Liver (tissue), 3 donors: ENCODE data around the gene CSRP1.

ENCODE experiments used
- CTCF ChIP-seq: fragments of 150-350 bp; IDR thresholded peaks from 2 replicates; pipeline ENCODE4 v1.5.1; 2017; ENCODE audit warnings: improper control_type of control experiment, low read depth, low read length; ENCODE audit not compliant: missing input control
- GABPA ChIP-seq, 2 donors: IDR thresholded peaks in 1 of 2; conservative IDR thresholded peaks in 1 of 2; 2 replicates each; pipeline ENCODE4 v1.6.1; 2016; ENCODE audit warnings: antibody characterized with exemption in 2 of 2, mild to moderate bottlenecking in 1 of 2, moderate library complexity in 1 of 2
- MAX ChIP-seq: IDR thresholded peaks from 2 replicates; pipeline ENCODE4 v1.6.1; 2016; ENCODE audit warnings: antibody characterized with exemption
- RAD21 ChIP-seq, 2 donors: IDR thresholded peaks; 2 replicates each; pipeline ENCODE4 v1.6.1; 2016; ENCODE audit warnings: antibody characterized with exemption in 2 of 2, mild to moderate bottlenecking in 2 of 2
- donor health status: healthy.
- donor health status: healthy.

- TF ChIP-seq RAD21 (IDR thresholded peaks at IDR 0.05) (no peak), CTCF (no peak), GABPA (IDR thresholded peaks at IDR 0.05 in 1 of 2, conservative IDR thresholded peaks at IDR 0.05 in 1 of 2) (no peak), MAX (no peak)
Measured at GRCh38 chr1:201476670-201477344, 30.1 kb downstream of the CSRP1 start.
